Measurements from ENCODE around the gene PHLDB3.

PHLDB3 gene

GRCh38 chr19:43533546-43534304 is 29.2 kb upstream of the PHLDB3 start:
- peaks cover 7% of the 10 kb centered on the region for H3K36me3 ChIP-seq (ENCODE audit: insufficient read depth, low read length)
- TF ChIP-seq FOXP2 (optimal IDR thresholded peaks at IDR 0.05; ENCODE audit: control extremely low read depth, extremely low read length, insufficient read depth) (no peak), EZH2 (IDR thresholded peaks at IDR 0.05) (no peak), POLR2AphosphoS5 (IDR thresholded peaks at IDR 0.05; ENCODE audit: borderline replicate concordance, low read depth, low read length) (0 out of 2 replicates have a peak, but pooled peaks have one; percentile 23)
- no peaks in the 10 kb centered on the region for H3K9me3 ChIP-seq (ENCODE audit: low read depth, low read length)
- no peak overlapping the region for H3K9ac ChIP-seq (ENCODE audit: insufficient read length)
- H3K27ac ChIP-seq = no peak overlapping the region
- DNase-seq (ENCODE audit: low read depth, low spot score) = peak; percentile 98
- peak overlapping the region; percentile 58 for H3K4me3 ChIP-seq

GRCh38 chr19:43532962-43533545 is 28.5 kb upstream of the PHLDB3 start, which contains the start of gene ZNF575:
ZNF575 (plus strand) TSS chr19:43533188; CDS start chr19:43534423, 1,235 bp downstream.
- Histone ChIP-seq H3K9ac (ENCODE audit: insufficient read length) (no peak within 1 kb of the TSS), H3K4me3 (peak within 1 kb of the TSS; percentile 58), H3K27ac (no peak within 1 kb of the TSS), H3K9me3 (ENCODE audit: low read depth, low read length) (no peaks in the 10 kb centered on the region), H3K36me3 (ENCODE audit: insufficient read depth, low read length) (no peaks in the 10 kb centered on the region; the same call in 1 of the 2 replicates)
- no peak for DNase-seq (ENCODE audit: low read depth, low spot score)
- TF ChIP-seq POLR2AphosphoS5 (IDR thresholded peaks at IDR 0.05; ENCODE audit: borderline replicate concordance, low read depth, low read length) (peak; percentile 47), FOXP2 (optimal IDR thresholded peaks at IDR 0.05; ENCODE audit: control extremely low read depth, extremely low read length, insufficient read depth) (no peak), EZH2 (IDR thresholded peaks at IDR 0.05) (no peak)

DNA sequence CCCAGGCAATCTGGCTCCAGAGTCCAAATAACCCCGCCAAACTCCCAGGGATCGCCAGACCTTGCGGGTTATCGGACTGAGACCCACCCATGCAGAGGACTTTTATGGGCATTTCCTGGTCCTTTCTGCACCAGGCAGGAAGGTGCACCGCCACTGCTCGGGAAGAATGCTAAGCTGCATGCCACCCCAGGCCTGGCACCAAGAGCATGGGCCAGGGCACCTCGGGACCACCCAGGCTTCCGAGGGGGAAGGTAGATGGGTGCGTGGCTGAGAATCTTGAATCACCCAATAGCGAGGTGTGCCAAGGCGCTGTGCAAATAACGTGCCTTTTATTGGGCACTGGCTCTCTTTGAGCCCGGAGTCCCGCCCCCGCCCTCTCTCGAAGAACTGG is 28.0 kb upstream of the PHLDB3 start:
- Histone ChIP-seq H3K9me3 (ENCODE audit: low read depth, low read length) (no peaks in the 10 kb centered on the region), H3K4me3 (no peak overlapping the region), H3K27ac (no peak overlapping the region), H3K9ac (ENCODE audit: insufficient read length) (no peak overlapping the region), H3K36me3 (ENCODE audit: insufficient read depth, low read length) (no peaks in the 10 kb centered on the region)
- TF ChIP-seq POLR2AphosphoS5 (IDR thresholded peaks at IDR 0.05; ENCODE audit: borderline replicate concordance, low read depth, low read length) = no peak
- TF ChIP-seq EZH2 (IDR thresholded peaks at IDR 0.05) = no peak
- no peak for TF ChIP-seq FOXP2 (optimal IDR thresholded peaks at IDR 0.05; ENCODE audit: control extremely low read depth, extremely low read length, insufficient read depth)
- DNase-seq (ENCODE audit: low read depth, low spot score) = no peak

GRCh38 chr19:43527860-43528622 is 23.5 kb upstream of the PHLDB3 start:
- DNase-seq (ENCODE audit: low read depth, low spot score) = no peak
- Histone ChIP-seq H3K9me3 (ENCODE audit: low read depth, low read length) (no peaks in the 10 kb centered on the region), H3K27ac (no peak overlapping the region), H3K36me3 (ENCODE audit: insufficient read depth, low read length) (no peaks in the 10 kb centered on the region), H3K9ac (ENCODE audit: insufficient read length) (no peak overlapping the region), H3K4me3 (no peak overlapping the region)
- TF ChIP-seq FOXP2 (optimal IDR thresholded peaks at IDR 0.05; ENCODE audit: control extremely low read depth, extremely low read length, insufficient read depth) = no peak
- no peak for TF ChIP-seq POLR2AphosphoS5 (IDR thresholded peaks at IDR 0.05; ENCODE audit: borderline replicate concordance, low read depth, low read length)
- TF ChIP-seq EZH2 (IDR thresholded peaks at IDR 0.05) = no peak

- TF ChIP-seq FOXP2 (optimal IDR thresholded peaks at IDR 0.05; ENCODE audit: control extremely low read depth, extremely low read length, insufficient read depth) (no peak), POLR2AphosphoS5 (IDR thresholded peaks at IDR 0.05; ENCODE audit: borderline replicate concordance, low read depth, low read length) (peak; percentile 76; the same call in 1 of the 2 replicates)
- H3K4me3 ChIP-seq = peak within 1 kb of the TSS; percentile 83
- H3K9me3 ChIP-seq (ENCODE audit: low read depth, low read length) = no peaks in the 10 kb centered on the region
- no peaks in the 10 kb centered on the region for H3K36me3 ChIP-seq (ENCODE audit: insufficient read depth, low read length)
- DNase-seq (ENCODE audit: low read depth, low spot score) = no peak
- H3K27ac ChIP-seq = no peak within 1 kb of the TSS
- peak within 1 kb of the TSS; percentile 69 for H3K9ac ChIP-seq (ENCODE audit: insufficient read length)
Observed at GRCh38 chr19:43526884-43527859, 22.6 kb upstream of the PHLDB3 start, which contains the start of gene ETHE1. ETHE1 (minus strand) TSS chr19:43527201; CDS start chr19:43527177, 24 bp downstream.

DNA sequence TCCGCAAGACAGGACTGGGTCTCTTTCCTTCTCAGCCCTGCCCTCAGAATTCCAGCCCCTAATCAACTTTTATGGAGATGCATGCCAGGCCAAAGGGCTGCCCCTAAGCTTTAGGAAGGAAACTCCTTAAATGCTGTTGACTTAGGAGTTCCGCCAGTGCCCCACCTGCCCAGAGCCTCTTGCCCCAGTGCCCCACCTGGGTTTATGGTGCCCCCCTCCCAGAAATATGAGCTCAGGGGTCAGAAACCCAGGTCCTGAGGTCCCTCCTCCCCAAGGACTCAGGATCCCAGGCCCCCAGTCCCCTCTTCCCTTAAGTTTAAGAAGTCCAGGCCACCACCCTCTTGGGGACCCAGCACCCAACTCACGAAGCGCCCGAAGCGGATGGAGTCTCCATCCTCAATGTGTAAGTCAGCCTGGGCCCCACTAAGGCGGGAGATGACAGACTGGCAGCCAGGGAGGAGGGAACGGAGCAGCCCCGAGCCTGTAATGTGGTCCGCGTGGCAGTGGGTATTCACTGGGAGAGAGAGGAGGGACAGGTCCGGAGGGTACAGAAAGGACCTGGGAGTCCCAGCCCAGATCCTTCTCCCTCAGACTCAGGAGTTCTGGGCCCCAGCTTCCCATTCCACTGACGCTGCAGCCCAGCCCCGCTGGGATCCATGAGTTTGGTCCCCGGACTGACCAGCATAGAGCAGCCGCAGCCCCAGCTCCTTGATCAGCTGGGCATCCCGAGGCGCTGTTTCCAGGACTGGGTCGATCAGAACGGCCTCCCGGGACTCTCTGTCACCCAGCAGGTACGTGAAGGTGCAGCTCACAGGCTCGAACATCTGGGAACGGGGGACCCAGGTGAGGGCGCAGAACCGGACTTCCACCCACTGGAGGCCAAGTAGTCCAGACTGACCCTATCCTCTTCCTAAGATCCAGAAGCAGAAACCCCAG is 21.6 kb upstream of the PHLDB3 start:
- TF ChIP-seq POLR2AphosphoS5 (IDR thresholded peaks at IDR 0.05; ENCODE audit: borderline replicate concordance, low read depth, low read length) = no peak
- TF ChIP-seq FOXP2 (optimal IDR thresholded peaks at IDR 0.05; ENCODE audit: control extremely low read depth, extremely low read length, insufficient read depth) = no peak
- no peak for TF ChIP-seq EZH2 (IDR thresholded peaks at IDR 0.05)
- Histone ChIP-seq H3K4me3 (peak overlapping the region; percentile 83), H3K36me3 (ENCODE audit: insufficient read depth, low read length) (no peaks in the 10 kb centered on the region), H3K27ac (no peak overlapping the region), H3K9ac (ENCODE audit: insufficient read length) (no peak overlapping the region), H3K9me3 (ENCODE audit: low read depth, low read length) (no peaks in the 10 kb centered on the region)
- no peak for DNase-seq (ENCODE audit: low read depth, low spot score)

Data from SK-N-MC (cell line).